HG03460 (cell line): ENCODE data around the gene MRTFB.

Experiments used
- ATAC-seq: cut with Tn5 transposase; IDR thresholded peaks from one replicate; pipeline ENCODE4 v1.9.1; 2021; ENCODE audit not compliant: unreplicated experiment

Gene MRTFB

GRCh38 chr16:14232106-14232864 lies 161.2 kb downstream of the MRTFB start:
- no peak for ATAC-seq

- ATAC-seq = no peak
Measured at GRCh38 chr16:14236401-14236800, 165.3 kb downstream of the MRTFB start.

- no peak for ATAC-seq
Measured at GRCh38 chr16:14238756-14239155, 167.6 kb downstream of the MRTFB start.

- no peak for ATAC-seq
Measured at GRCh38 chr16:14239791-14240190, 168.7 kb downstream of the MRTFB start.

- no peak for ATAC-seq
Measured at GRCh38 chr16:14240219-14240843, 169.2 kb downstream of the MRTFB start.

- no peak for ATAC-seq
Measured at GRCh38 chr16:14240964-14241363, 169.8 kb downstream of the MRTFB start.

- no peak for ATAC-seq
Measured at GRCh38 chr16:14241631-14242030, 170.5 kb downstream of the MRTFB start.

- ATAC-seq = no peak
Measured at GRCh38 chr16:14242769-14243168, 171.7 kb downstream of the MRTFB start.

- no peak for ATAC-seq
Measured at GRCh38 chr16:14244196-14245010, 173.3 kb downstream of the MRTFB start.

- no peak for ATAC-seq
Measured at GRCh38 chr16:14248791-14249190, 177.7 kb downstream of the MRTFB start.

- no peak for ATAC-seq
Measured at GRCh38 chr16:14249291-14250032, 178.3 kb downstream of the MRTFB start.

- ATAC-seq = no peak
Measured at GRCh38 chr16:14251419-14251818, 180.3 kb downstream of the MRTFB start.

- ATAC-seq = no peak
Measured at GRCh38 chr16:14252860-14253259, 181.7 kb downstream of the MRTFB start.

GRCh38 chr16:14263011-14263410 lies 191.9 kb downstream of the MRTFB start:
- no peak for ATAC-seq

- ATAC-seq = no peak
Measured at GRCh38 chr16:14263769-14264168, 192.7 kb downstream of the MRTFB start.

- ATAC-seq = no peak
Measured at GRCh38 chr16:14264327-14264943, 193.3 kb downstream of the MRTFB start.

- no peak for ATAC-seq
Measured at GRCh38 chr16:14268073-14268472, 197.0 kb downstream of the MRTFB start.

- no peak for ATAC-seq
Measured at GRCh38 chr16:14275934-14276333, 204.8 kb downstream of the MRTFB start.

- no peak for ATAC-seq
Measured at GRCh38 chr16:14278749-14279148, 207.6 kb downstream of the MRTFB start.

GRCh38 chr16:14280541-14280940 lies 209.4 kb downstream of the MRTFB start:
- ATAC-seq = no peak

- no peak for ATAC-seq
Measured at GRCh38 chr16:14283786-14284185, 212.7 kb downstream of the MRTFB start.
